Activated B cell treated with CpG ODN at 0.5 μM for 24 hours (primary cell): ENCODE measurements around the gene PSENEN. TPM values are rescaled to one million over a fixed set of nuclear protein-coding genes. Genes with fewer than 3 reads are reported as not detected.
A peak's percentile ranks its signal among the peaks of the same experiment; 100 is the strongest.
"Not testable (repeated sequence)": the region's sequence is repeated elsewhere in the genome, so short reads cannot be mapped to it uniquely, and the experiment has no call there.

ENCODE experiments used
- ATAC-seq: fragments of 200-7000 bp; cut with Tn5 transposase; one replicate; pipeline ENCODE4 v1.10.0; 2021; ENCODE audit warnings: low read depth, mild to moderate bottlenecking, moderate library complexity
- CTCF ChIA-PET: fragments of 350-600 bp; sonication (Branson Sonifier 250); formaldehyde crosslinking; loops from one replicate; lab custom pipeline; 2021; ENCODE audit warnings: antibody characterized with exemption; lab: Charles Lee
- POLR2A ChIA-PET: fragments of 350-600 bp; sonication (Branson Sonifier 250); formaldehyde crosslinking; loops from one replicate; lab custom pipeline; 2021; ENCODE audit warnings: antibody characterized with exemption; lab: Charles Lee
- DNase-seq: peaks from one replicate; pipeline ENCODE4 v3.0.0; 2022
- H3K27ac Mint-ChIP-seq: one replicate; pipeline ENCODE4 v1.8.0; 2020; ENCODE audit warnings: mixed read lengths
- H3K27me3 Mint-ChIP-seq: one replicate; pipeline ENCODE4 v1.8.0; 2021; ENCODE audit warnings: mixed read lengths
- H3K36me3 Mint-ChIP-seq: one replicate; pipeline ENCODE4 v1.8.0; 2021; ENCODE audit warnings: low read depth, mixed read lengths
- H3K4me1 Mint-ChIP-seq: one replicate; pipeline ENCODE4 v1.8.0; 2021; ENCODE audit warnings: mixed read lengths
- H3K4me3 Mint-ChIP-seq: one replicate; pipeline ENCODE4 v1.8.0; 2020; ENCODE audit warnings: mild to moderate bottlenecking, mixed read lengths
- H3K9me3 Mint-ChIP-seq: one replicate; pipeline ENCODE4 v1.8.0; 2020; ENCODE audit warnings: mixed read lengths
- CTCF ChIP-seq: fragments of 200-600 bp; IDR thresholded peaks from one replicate; pipeline ENCODE4 v1.8.0; 2022; ENCODE audit warnings: antibody characterized with exemption, mild to moderate bottlenecking
- intact Hi-C: fragments of 100-400 bp; cut with micrococcal nuclease; formaldehyde crosslinking; loops from one replicate; pipeline ENCODE4 v1.15.1; 2024
- total RNA-seq: library from RNA; stranded (reverse); gene quantifications from 2 replicates; pipeline ENCODE4 v1.2.3, GENCODE V29; 2022

PSENEN gene
- total RNA-seq, 1 donor from 2014 or later, result 45.0 TPM

GRCh38 chr19:35790981-35791813, 45.7 kb downstream of the PSENEN start:
- Mint-ChIP-seq H3K4me1 (no peaks in the 10 kb centered on the region), H3K27me3 (peaks cover 7% of the 10 kb centered on the region), H3K4me3 (no peak overlapping the region), H3K9me3 (no peaks in the 10 kb centered on the region), H3K27ac (no peak overlapping the region), H3K36me3 (no peaks in the 10 kb centered on the region)
- no peak for ATAC-seq
- ChIA-PET POLR2A (no interaction called here), CTCF (no interaction called here)
- intact Hi-C loops, result no loop called here
- no peak for DNase-seq
- no peak for TF ChIP-seq CTCF

GRCh38 chr19:35791814-35792279, 46.4 kb downstream of the PSENEN start:
- ATAC-seq, result no peak
- Mint-ChIP-seq H3K9me3 (no peaks in the 10 kb centered on the region), H3K27ac (no peak overlapping the region), H3K36me3 (no peaks in the 10 kb centered on the region), H3K4me3 (no peak overlapping the region), H3K27me3 (peaks cover 12% of the 10 kb centered on the region), H3K4me1 (no peaks in the 10 kb centered on the region)
- ChIA-PET CTCF (no interaction called here), POLR2A (no interaction called here)
- no peak for DNase-seq
- TF ChIP-seq CTCF, result no peak
- intact Hi-C loops, result no loop called here

DNA sequence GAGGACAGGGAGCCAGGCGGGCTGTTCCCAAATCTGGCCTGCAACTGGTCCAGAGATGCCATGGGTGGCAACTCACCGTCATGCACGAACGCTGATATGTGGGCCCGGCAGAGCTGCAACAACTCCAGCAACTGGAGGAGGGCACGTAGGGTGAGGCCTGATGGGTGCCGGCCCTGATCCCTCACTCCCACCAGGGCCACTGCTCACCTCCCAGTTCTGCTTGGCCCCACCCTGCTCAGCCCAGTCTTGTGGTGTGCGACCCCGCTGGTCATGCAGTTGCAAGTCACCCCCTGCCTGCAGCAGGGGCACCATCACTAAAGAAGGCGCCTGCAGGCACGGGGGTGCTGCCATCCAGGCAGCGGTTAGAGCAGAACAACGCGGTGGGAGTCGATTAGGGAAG, 46.9 kb downstream of the PSENEN start:
- no peak overlapping the region for H3K4me3 Mint-ChIP-seq
- no peak for ATAC-seq
- DNase-seq, result no peak
- TF ChIP-seq CTCF, result no peak
- no peaks in the 10 kb centered on the region for H3K36me3 Mint-ChIP-seq
- H3K9me3 Mint-ChIP-seq, result no peaks in the 10 kb centered on the region
- intact Hi-C loops, result no loop called here
- peaks cover 17% of the 10 kb centered on the region for H3K27me3 Mint-ChIP-seq
- no peak overlapping the region for H3K27ac Mint-ChIP-seq
- H3K4me1 Mint-ChIP-seq, result peaks cover 3% of the 10 kb centered on the region
- ChIA-PET POLR2A (no interaction called here), CTCF (no interaction called here)

- Mint-ChIP-seq H3K4me1 (peaks cover 3% of the 10 kb centered on the region), H3K27ac (no peak overlapping the region), H3K4me3 (no peak overlapping the region), H3K27me3 (peaks cover 19% of the 10 kb centered on the region), H3K9me3 (no peaks in the 10 kb centered on the region), H3K36me3 (no peaks in the 10 kb centered on the region)
- ATAC-seq, result no peak
- ChIA-PET CTCF (no interaction called here), POLR2A (no interaction called here)
- DNase-seq, result no peak
- TF ChIP-seq CTCF, result no peak
- intact Hi-C loops, result no loop called here
Measured at GRCh38 chr19:35792888-35793287, 47.4 kb downstream of the PSENEN start.

- intact Hi-C loops, result no loop called here
- H3K27me3 Mint-ChIP-seq, result peaks cover 23% of the 10 kb centered on the region
- H3K4me1 Mint-ChIP-seq, result peaks cover 3% of the 10 kb centered on the region
- H3K27ac Mint-ChIP-seq, result no peak overlapping the region
- no peak for DNase-seq
- no peak overlapping the region for H3K4me3 Mint-ChIP-seq
- POLR2A ChIA-PET, result no interaction called here
- ATAC-seq, result peak; percentile 37
- no peak for TF ChIP-seq CTCF
- CTCF ChIA-PET, result no interaction called here
- H3K9me3 Mint-ChIP-seq, result no peaks in the 10 kb centered on the region
- no peaks in the 10 kb centered on the region for H3K36me3 Mint-ChIP-seq
Measured at GRCh38 chr19:35793381-35794165, 48.1 kb downstream of the PSENEN start.

DNA sequence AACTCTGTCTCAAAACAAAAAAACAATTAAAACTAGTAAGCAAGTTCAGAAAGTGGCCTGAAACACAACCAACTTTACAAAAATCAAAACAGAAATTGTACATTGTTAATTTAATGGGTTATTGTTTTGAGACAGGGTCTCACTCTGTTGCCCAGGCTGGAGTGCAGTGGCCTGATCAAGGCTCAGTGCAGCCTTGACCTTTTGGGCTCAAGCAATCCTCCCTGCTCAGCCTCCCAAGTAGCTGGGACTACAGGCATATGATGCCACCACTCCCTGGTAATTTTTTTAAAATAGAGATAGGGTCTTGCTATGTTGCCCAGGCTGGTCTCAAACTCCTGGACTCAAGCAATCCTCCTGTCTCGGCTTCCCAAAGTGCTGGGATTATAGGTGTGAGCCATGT, 50.1 kb downstream of the PSENEN start:
- DNase-seq, H3K27ac Mint-ChIP-seq, intact Hi-C loops, H3K36me3 Mint-ChIP-seq, H3K4me3 Mint-ChIP-seq, H3K4me1 Mint-ChIP-seq, ATAC-seq, H3K9me3 Mint-ChIP-seq, CTCF ChIA-PET, POLR2A ChIA-PET: not testable (repeated sequence)
- H3K27me3 Mint-ChIP-seq, result peaks cover 30% of the 10 kb centered on the region
